Ovary (tissue), 3 donors: Measurements from ENCODE around the gene SUOX.

Source experiments
- CTCF ChIP-seq, 3 donors: fragments of 450-650 bp in 2 of 3; fragments of 200-600 bp in 1 of 3; IDR thresholded peaks; one replicate each; pipeline versions ENCODE4 v1.5.1 to v1.8.0; 2016 to 2022; ENCODE audit warnings: antibody characterized with exemption in 3 of 3, mild to moderate bottlenecking in 1 of 3
- EP300 ChIP-seq: sonication (generic); formaldehyde crosslinking; IDR thresholded peaks from one replicate; pipeline ENCODE4 v1.6.1; 2017; ENCODE audit warnings: antibody characterized with exemption
- POLR2A ChIP-seq: fragments of 450-650 bp; IDR thresholded peaks from one replicate; pipeline ENCODE4 v1.6.1; 2017; ENCODE audit warnings: antibody characterized with exemption, mild to moderate bottlenecking, moderate library complexity
- donor health status: DM: no; HTN: no; CAD: no.

GRCh38 chr12:56010111-56010570 is 13.1 kb downstream of the SUOX start:
- TF ChIP-seq POLR2A = no peak
- TF ChIP-seq CTCF (IDR thresholded peaks at IDR 0.05) = no peak
- no peak for TF ChIP-seq EP300
